PFSK-1 (cell line): ENCODE data around the gene CAMK1D.

Source experiments
- FOXP2 ChIP-seq: optimal IDR thresholded peaks from 2 replicates; pipeline ENCODE3; 2011; ENCODE audit warnings: borderline replicate concordance, control low read depth, inconsistent platforms; ENCODE audit not compliant: insufficient read depth; ENCODE audit errors: extremely low read length, extremely low read depth
- POLR2AphosphoS5 ChIP-seq: IDR thresholded peaks from 2 replicates; pipeline ENCODE4 v1.6.1; 2012; ENCODE audit warnings: low read depth, mild to moderate bottlenecking, control low read depth, low read length, moderate library complexity
- REST ChIP-seq, 2 experiments: IDR thresholded peaks; 2 replicates each; pipeline versions ENCODE4 v1.6.1 to v1.8.0; 2011 to 2012; ENCODE audit warnings: low read depth in 2 of 2, low read length in 2 of 2, control low read depth in 1 of 2, inconsistent platforms in 1 of 2, mild to moderate bottlenecking in 1 of 2, moderate library complexity in 1 of 2; ENCODE audit not compliant: insufficient read depth in 1 of 2
- SIN3A ChIP-seq: IDR thresholded peaks from 2 replicates; pipeline ENCODE4 v1.6.1; 2012; ENCODE audit warnings: mild to moderate bottlenecking, low read length, moderate library complexity, borderline replicate concordance; ENCODE audit not compliant: insufficient read depth
- TAF1 ChIP-seq: IDR thresholded peaks from 2 replicates; pipeline ENCODE4 v1.6.1; 2012; ENCODE audit warnings: low read length, control low read depth, borderline replicate concordance; ENCODE audit not compliant: insufficient read depth

DNA sequence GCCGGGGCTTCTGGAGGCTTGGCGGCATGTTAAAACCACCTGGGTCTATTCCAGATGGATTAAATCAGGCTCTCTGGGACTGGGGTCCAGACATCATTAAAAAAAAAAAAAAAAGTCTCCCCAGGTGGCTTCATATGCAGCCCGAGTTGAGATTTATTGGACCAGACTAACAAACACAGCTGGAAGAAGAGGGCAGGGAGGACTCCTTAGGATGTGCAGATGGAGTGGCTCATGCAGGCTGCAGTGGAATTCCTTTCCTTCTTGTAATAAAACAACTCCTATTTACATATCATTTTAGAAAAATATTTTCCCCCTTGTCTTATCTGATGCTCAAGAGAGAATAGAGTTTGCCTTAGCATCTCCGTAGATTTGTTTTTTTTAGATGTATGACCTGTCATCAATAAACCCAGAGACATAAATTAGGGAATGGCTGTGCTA, 238.1 kb downstream of the CAMK1D start:
- TF ChIP-seq POLR2AphosphoS5 (no peak), FOXP2 (no peak), REST (IDR thresholded peaks at IDR 0.05; ENCODE audit: insufficient read depth in 1 of 2, low read depth in 2 of 2, low read length in 2 of 2) (no peak), TAF1 (no peak), SIN3A (no peak)
